ENCODE data around the gene LACTB.

The LACTB gene

GRCh38 chr15:63134245-63134985 lies 12.8 kb downstream of the LACTB start:
- no peak for DNase-seq

- DNase-seq, result no peak
Observed at GRCh38 chr15:63135281-63135680, 13.6 kb downstream of the LACTB start.

GRCh38 chr15:63135804-63136203 lies 14.1 kb downstream of the LACTB start:
- DNase-seq, result no peak

DNA sequence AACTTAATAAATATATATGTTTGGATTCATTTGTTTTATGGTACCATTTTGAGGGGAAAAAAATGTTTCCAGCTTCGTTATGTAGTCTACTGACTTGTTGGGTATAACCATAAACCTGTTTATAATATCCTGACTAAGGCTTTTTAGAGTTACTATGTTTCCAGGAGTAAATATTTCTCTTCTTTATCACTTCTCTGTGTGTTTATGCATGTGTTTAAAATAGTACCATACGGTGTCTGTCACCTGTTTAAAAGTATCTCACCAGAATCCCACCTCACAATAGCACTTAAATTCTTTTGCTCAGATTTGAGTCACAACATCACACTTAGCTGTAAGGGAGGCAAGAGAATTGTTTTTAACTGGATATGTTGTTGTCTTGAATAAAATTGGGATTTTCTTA lies 15.1 kb downstream of the LACTB start:
- no peak for DNase-seq

DNA sequence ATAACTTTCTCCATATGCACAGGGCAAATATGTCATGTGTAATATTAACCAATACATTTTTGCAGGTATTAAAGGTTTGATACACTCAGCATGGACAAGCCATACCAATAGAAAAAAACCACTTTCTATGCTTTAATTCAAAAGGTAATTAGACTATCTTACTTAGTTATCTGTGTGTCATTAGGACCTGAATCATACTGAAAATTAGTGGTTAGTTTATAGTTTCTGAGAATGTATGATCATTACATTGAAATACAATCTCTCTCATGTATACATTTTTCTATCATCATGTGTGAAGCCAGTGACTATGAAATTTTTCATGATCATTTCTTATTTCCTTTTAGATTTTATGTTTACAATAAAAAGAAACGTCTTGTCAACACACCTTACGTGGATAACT lies 19.3 kb downstream of the LACTB start:
- DNase-seq, result no peak

DNA sequence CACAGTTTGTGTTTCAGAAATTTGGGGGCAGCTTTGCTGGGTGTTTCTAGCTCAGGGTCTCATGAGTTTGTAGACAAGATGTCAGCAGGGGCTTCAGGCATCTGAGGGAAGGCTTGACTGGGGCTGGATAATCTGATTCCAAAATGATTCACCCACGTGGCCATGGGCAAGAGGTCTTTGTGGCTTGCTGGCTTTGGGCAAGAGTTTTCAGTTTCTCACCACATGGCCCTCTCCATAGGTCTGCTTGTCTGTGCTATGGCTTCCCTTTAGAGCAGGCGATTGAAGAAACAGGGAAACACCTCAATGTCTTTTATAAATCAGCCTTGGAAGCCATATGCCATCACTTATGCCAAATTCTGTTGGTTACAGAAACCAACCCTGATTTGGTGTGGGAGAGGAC lies 23.8 kb downstream of the LACTB start:
- no peak for DNase-seq

- DNase-seq, result peak; percentile 4
Observed at GRCh38 chr15:63146684-63147083, 25.0 kb downstream of the LACTB start.

GRCh38 chr15:63151665-63152064 lies 30.0 kb downstream of the LACTB start:
- peak; percentile 56 for DNase-seq

- no peak for DNase-seq
Observed at GRCh38 chr15:63155486-63155885, 33.8 kb downstream of the LACTB start.

DNA sequence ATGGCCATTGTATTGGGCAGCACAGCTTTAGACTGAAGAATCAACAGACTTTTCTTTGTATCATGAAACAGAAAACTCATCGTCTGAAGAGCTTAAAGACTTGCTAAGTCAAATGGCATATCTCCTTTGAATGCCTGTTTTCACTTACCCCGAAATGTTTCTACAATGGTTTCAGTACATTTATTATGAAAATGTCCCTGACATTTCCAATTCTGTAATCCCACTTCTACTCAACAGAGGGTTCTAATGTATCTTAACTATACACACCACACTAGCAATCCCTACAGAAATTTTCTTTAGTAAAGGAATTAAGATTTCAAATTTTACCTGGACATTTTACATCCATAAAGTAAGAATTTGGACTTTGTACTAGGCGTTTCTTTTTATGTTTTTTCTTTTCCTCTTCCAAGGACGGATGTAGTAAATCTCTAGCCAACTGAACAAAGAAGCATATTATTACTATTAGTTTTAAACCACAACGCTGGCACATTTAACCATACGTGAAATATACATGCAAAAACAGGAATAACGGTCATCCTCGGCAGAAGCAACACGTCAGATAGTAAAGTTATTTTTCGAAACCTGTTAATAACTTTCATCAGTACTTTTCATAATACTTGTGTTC lies 34.5 kb downstream of the LACTB start:
- DNase-seq, result peak; percentile 15

DNA sequence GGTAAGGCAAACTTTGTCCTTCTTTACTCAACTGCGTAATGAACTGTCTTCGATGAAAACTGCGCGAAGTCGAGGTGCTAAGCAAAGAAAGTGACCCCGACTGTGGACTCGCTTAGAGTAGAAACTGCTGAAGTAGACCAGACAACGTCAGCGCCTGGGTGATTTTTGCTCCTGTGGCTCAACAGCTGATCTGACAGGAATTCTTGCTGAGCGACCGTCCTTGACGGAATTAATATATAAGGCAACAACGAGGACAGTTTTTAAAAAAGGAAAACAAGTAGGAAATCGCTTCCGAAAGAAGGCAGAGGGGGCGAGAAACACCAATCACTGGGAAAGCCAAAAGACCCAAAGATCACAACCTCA lies 35.1 kb downstream of the LACTB start:
- DNase-seq, result peak; percentile 56

DNA sequence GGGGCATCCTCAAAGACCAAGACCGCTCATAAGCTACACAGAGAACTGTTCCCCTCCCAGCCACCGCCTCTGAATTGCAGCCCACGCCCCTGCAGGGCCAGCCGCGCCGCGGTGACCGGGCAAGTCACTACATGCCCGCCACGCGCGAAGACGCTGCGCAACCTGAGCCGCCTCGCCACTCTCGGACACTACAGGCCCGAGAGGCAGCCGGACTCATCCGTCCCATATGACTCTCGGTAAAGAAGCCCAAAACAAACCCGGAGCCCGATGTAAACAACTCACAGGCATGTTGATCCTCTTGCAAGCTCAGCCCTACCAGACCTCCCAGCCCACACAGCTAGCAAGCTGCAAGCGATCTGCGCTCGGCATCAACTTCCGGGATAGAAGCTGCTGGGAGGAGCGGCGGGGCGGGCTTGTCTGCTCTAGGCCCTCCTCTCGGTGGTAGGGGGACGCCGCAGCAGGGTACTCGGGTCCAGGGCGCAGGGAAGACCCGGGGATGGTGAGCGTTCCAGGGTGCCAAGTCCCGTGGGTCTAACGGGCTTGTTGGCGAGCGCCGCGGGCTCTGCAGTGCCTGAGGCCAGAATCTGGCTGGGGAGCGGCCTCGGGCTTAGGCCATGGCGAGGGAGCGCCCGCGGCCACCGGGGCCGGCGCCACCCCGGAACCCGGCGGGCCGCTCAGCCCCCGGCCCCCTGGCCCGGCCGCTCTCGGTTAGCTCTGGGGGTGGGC lies 35.6 kb downstream of the LACTB start, which contains the start of gene RPS27L:
Gene RPS27L, minus strand, starts transcription at position 360 of the 726 bp plus-strand sequence. Its CDS starts 72 bp downstream, at position 288.
- peak; percentile 92 for DNase-seq

DNA sequence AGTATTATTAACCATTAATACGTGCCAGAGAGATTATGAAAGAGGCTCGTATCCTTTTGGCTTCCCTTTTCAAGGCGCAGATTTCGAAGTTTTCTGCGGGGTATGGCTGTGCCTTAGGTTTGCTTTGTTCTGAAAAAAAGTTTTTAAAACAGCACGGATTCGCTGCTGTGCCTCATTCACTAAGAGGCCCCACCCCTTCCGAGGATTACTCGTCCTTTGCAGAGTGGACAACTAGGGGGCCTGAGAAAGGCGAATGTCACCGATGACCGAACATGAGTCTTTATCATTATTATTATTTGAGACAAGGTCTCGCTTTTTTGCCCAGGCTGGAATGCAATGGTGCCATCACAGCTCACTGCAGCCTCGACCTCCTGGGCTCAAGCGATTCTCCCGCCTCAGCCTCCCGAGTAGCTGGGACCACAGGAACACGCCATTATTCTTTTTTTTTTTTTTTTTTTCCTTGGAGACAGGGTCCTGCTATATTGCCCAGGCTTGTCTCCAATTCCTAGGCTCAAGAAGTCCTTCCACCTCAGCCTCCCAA lies 36.3 kb downstream of the LACTB start:
- DNase-seq, result peak; percentile 57

DNA sequence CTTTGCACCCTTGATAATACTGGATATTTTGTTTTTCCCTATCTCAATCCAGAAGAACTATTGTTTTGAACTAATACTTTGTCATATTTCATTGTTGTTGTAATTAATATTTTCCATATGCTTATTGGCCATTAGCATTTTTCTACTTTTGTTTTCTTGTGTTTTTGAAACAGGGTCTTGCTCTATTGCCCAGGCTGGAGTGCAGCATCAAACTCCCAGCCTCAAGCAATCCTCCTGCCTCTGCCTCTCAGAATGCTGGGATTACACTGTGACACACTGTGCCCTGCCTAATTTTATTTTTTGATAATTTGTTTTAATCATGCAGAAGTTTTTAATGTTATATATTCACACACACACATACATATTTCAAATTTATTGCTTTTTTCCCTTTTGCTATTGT lies 39.0 kb downstream of the LACTB start:
- DNase-seq, result no peak

GRCh38 chr15:63163217-63163616 lies 41.6 kb downstream of the LACTB start:
- DNase-seq, result no peak

GRCh38 chr15:63165166-63165859 lies 43.7 kb downstream of the LACTB start:
- no peak for DNase-seq

- no peak for DNase-seq
Observed at GRCh38 chr15:63166219-63166618, 44.6 kb downstream of the LACTB start.

DNA sequence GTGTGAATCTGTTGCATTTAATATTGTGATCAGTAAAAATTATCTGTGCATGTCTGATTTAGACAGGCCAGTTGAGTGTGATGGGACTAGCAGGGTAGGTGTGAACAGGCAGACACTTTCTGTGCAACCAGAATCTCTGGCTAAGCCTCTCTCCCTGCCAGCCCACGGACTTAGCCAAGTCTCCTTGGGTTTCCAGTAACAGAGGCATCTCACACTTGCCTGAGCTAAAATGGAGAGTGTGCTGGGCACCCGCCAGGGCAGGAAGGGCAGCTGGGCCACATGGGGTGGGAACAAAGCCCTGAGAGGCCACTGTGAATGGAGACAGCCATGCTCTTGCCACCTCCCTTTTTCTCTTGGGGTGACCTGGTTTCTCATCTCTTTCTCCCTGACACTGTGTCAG lies 48.1 kb downstream of the LACTB start:
- no peak for DNase-seq

DNA sequence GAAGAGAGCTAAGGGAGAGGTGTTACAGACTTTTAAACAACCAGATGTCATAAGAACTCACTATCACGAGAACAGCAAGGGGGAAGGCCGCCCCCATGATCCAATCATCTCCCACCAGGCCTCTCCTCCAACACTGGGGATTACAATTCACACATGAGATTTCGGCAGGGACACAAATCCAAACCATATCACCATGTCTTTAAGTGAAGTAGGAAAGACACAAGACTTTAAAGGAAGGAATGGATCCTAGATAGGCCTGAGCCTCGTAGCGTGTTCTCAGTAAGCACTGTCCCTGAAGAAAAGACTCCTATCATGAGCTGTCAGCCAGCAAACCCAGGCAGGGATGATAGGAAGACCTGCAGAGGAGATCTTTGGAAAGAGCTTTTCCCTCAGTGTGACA lies 50.7 kb downstream of the LACTB start:
- DNase-seq, result no peak

DNA sequence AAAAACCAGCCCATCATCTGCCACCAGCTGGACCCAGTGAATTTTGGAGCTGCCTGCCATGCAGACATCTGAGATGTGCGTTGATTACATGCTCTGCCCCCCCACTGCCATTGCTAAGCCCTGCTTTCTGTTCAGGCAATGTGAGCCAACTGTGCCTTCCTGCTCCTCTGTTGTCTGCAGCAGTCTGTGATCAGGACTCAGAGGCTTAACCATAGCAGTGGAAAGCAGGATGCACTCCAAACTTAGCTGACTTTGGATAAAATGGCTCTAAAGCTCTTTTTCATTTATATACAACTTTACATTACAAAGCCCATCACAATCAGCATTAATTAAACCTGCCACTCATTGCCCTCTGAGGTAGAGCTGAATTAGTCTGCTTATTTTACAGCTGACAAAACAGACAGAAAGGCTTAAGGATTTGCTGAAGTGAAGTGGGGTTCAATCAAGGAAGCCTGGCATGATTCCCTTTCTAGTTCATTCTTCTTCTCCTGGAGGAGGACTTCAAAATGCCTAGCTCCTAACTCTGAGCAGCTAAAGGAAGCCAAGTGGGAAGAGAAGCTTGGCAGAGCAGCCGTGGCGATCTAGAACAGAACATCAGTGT lies 51.3 kb downstream of the LACTB start:
- DNase-seq, result no peak

DNA sequence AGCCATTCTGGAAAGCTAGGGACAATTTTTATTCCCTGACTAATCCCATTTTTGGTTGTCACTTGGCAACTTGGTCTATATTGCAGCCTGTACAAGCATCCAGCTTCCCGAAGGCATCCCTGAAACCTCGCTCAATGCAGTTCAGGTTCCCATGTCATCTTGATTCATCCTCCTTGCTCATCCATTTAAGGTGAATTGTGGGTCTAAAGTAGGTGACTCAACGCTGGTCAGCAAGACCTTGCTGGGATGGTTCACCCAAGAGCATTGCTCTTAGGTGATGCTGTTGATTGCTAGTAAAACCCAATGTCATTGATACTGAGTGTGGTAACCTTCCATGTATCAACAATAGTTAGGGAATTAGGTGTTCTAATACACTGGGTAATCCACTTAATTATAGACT lies 54.6 kb downstream of the LACTB start:
- no peak for DNase-seq

- DNase-seq, result no peak
Observed at GRCh38 chr15:63178034-63178433, 56.4 kb downstream of the LACTB start.

- DNase-seq, result no peak
Observed at GRCh38 chr15:63180746-63181145, 59.1 kb downstream of the LACTB start.
